Smooth muscle cell (in vitro differentiated cells): ENCODE measurements around the gene DLGAP3. TPM values are rescaled to one million over a fixed set of nuclear protein-coding genes. Genes with fewer than 3 reads are reported as not detected.

Experiments
- DNase-seq: peaks from one replicate; lab custom pipeline; 2025; ENCODE audit not compliant: unreplicated experiment; lab: John Stamatoyannopoulos, UW
- H2AFZ ChIP-seq: fragments of 200-600 bp; sonication (generic); 2 replicates; pipeline ENCODE4 v1.6.0; 2016; ENCODE audit warnings: antibody characterized with exemption, low read depth, mild to moderate bottlenecking
- H3F3A ChIP-seq: fragments of 200-600 bp; sonication (generic); 2 replicates; pipeline ENCODE4 v1.6.0; 2017; ENCODE audit warnings: antibody characterized with exemption, low read depth
- H3K27ac ChIP-seq: fragments of 200-600 bp; sonication (generic); 2 replicates; pipeline ENCODE4 v1.5.1; 2016; ENCODE audit warnings: low read depth, mild to moderate bottlenecking
- H3K27me3 ChIP-seq: fragments of 200-600 bp; sonication (generic); 2 replicates; pipeline ENCODE4 v1.6.1; 2016; ENCODE audit warnings: low read depth, mild to moderate bottlenecking
- H3K36me3 ChIP-seq: fragments of 200-600 bp; sonication (generic); 2 replicates; pipeline ENCODE4 v1.5.1; 2016; ENCODE audit warnings: low read depth
- H3K4me1 ChIP-seq: fragments of 200-600 bp; sonication (generic); 2 replicates; pipeline ENCODE4 v1.5.1; 2016; ENCODE audit warnings: low read depth
- H3K4me2 ChIP-seq: fragments of 200-600 bp; sonication (generic); 2 replicates; pipeline ENCODE4 v1.6.0; 2016; ENCODE audit warnings: mild to moderate bottlenecking
- H3K4me3 ChIP-seq: fragments of 200-600 bp; sonication (generic); 2 replicates; pipeline ENCODE4 v1.5.1; 2016; ENCODE audit warnings: mild to moderate bottlenecking
- H3K79me2 ChIP-seq: fragments of 200-600 bp; sonication (generic); 2 replicates; pipeline ENCODE4 v1.6.0; 2016; ENCODE audit warnings: low read depth, mild to moderate bottlenecking
- H3K9ac ChIP-seq: fragments of 200-600 bp; sonication (generic); 2 replicates; pipeline ENCODE4 v1.6.0; 2016; ENCODE audit warnings: low read depth
- H3K9me3 ChIP-seq: fragments of 200-600 bp; sonication (generic); replicated peaks from 2 replicates; pipeline ENCODE4 v1.5.1; 2016; ENCODE audit warnings: low read depth
- H4K20me1 ChIP-seq: fragments of 200-600 bp; sonication (generic); 2 replicates; pipeline ENCODE4 v1.6.0; 2016; ENCODE audit warnings: low read depth
- CTCF ChIP-seq: fragments of 200-600 bp; sonication (generic); IDR thresholded peaks from 2 replicates; pipeline ENCODE4 v1.5.1; 2017; ENCODE audit warnings: borderline replicate concordance, mild to moderate bottlenecking, antibody characterized with exemption; ENCODE audit not compliant: insufficient read depth, poor library complexity, severe bottlenecking
- WGBS: methylation state at CpG from one replicate; pipeline ENCODE4 v1.1.7; 2016; ENCODE audit warnings: low lambda C conversion rate; 5-methylcytosine and 5-hydroxymethylcytosine counted together
- polyA plus RNA-seq: library from polyadenylated mRNA; unstranded; fragments of >200 nt; fragmentation: Nextera tagmentation; extraction: Ambion mirVana; gene quantifications from 2 replicates; pipeline ENCODE4 v1.2.1, GENCODE V29; 2016
- total RNA-seq: library from RNA; depleted of rRNA; stranded (reverse); fragments of >200 nt; gene quantifications from 2 replicates; pipeline ENCODE4 v1.2.3, GENCODE V29; 2014

Gene DLGAP3
- total and polyA plus RNA-seq, 2 experiments from 2014 or later: not detected

GRCh38 chr1:34905098-34905459 is 24.4 kb downstream of the DLGAP3 start:
- H3K4me1 ChIP-seq: no peaks in the 10 kb centered on the region
- no peak for TF ChIP-seq CTCF
- no peaks in the 10 kb centered on the region for H3K79me2 ChIP-seq
- no peaks in the 10 kb centered on the region for H3K36me3 ChIP-seq
- H3K4me2 ChIP-seq: no peak overlapping the region
- H3F3A ChIP-seq: no peaks in the 10 kb centered on the region
- peaks cover 9% of the 10 kb centered on the region for H3K27me3 ChIP-seq
- no peak overlapping the region for H3K9ac ChIP-seq
- H2AFZ ChIP-seq: no peak overlapping the region
- H4K20me1 ChIP-seq: no peaks in the 10 kb centered on the region
- H3K4me3 ChIP-seq: no peak overlapping the region
- DNase-seq: no peak
- H3K27ac ChIP-seq: no peak overlapping the region
- no peaks in the 10 kb centered on the region for H3K9me3 ChIP-seq
- WGBS: 93% methylated on average over 11 of the region's 12 CpGs

GRCh38 chr1:34904236-34905097 is 25.0 kb downstream of the DLGAP3 start:
- Histone ChIP-seq H3K36me3 (no peaks in the 10 kb centered on the region), H3F3A (no peaks in the 10 kb centered on the region), H3K9ac (no peak overlapping the region), H3K4me1 (no peaks in the 10 kb centered on the region), H3K4me3 (no peak overlapping the region), H3K79me2 (no peaks in the 10 kb centered on the region), H4K20me1 (no peaks in the 10 kb centered on the region), H3K4me2 (no peak overlapping the region), H3K9me3 (no peaks in the 10 kb centered on the region), H3K27me3 (peaks cover 9% of the 10 kb centered on the region), H2AFZ (no peak overlapping the region), H3K27ac (no peak overlapping the region)
- no peak for TF ChIP-seq CTCF
- DNase-seq: no peak
- 90% methylated on average over 33 of the region's 33 CpGs for WGBS

GRCh38 chr1:34901919-34902318 is 27.5 kb downstream of the DLGAP3 start:
- Histone ChIP-seq H4K20me1 (no peaks in the 10 kb centered on the region), H3K4me2 (no peak overlapping the region), H3F3A (no peaks in the 10 kb centered on the region), H3K9ac (no peak overlapping the region), H3K4me1 (no peaks in the 10 kb centered on the region), H2AFZ (no peak overlapping the region), H3K4me3 (no peak overlapping the region), H3K27me3 (peaks cover 6% of the 10 kb centered on the region), H3K79me2 (no peaks in the 10 kb centered on the region), H3K36me3 (no peaks in the 10 kb centered on the region), H3K27ac (no peak overlapping the region), H3K9me3 (no peaks in the 10 kb centered on the region)
- no peak for DNase-seq
- TF ChIP-seq CTCF: no peak
- 75% methylated on average over 7 of the region's 7 CpGs for WGBS
